ENCODE measurements around the gene WDR89. TPM values are rescaled to one million over a fixed set of nuclear protein-coding genes. Genes with fewer than 3 reads are reported as not detected.
"Not testable (repeated sequence)": the region's sequence is repeated elsewhere in the genome, so short reads cannot be mapped to it uniquely, and the experiment has no call there.

The WDR89 gene
- total RNA-seq, 2 donors from 2014 or later = 2.6 to 7.3 TPM

GRCh38 chr14:63594455-63595372, 47.0 kb downstream of the WDR89 start:
- no peaks in the 10 kb centered on the region for H3K4me1 ChIP-seq
- no peak for DNase-seq
- H3K27me3 ChIP-seq = no peaks in the 10 kb centered on the region
- no peak for TF ChIP-seq POLR2A (IDR thresholded peaks at IDR 0.05)
- no peak for TF ChIP-seq CTCF (IDR thresholded peaks at IDR 0.05)
- H3K4me3 ChIP-seq = no peak overlapping the region
- whole genome bisulfite sequencing, 2 donors = 93 to 98% methylated on average over 23 to 47 of the region's 53 CpGs
- H3K9me3 ChIP-seq = peaks cover 0 to 21% (median 0%) of the 10 kb centered on the region in 3 donors
- ATAC-seq = no peak
- H3K27ac ChIP-seq = no peak overlapping the region
- intact Hi-C loops (cut with DNase I) = no loop called here
- H3K36me3 ChIP-seq (replicated peaks in 1 of 2; ENCODE audit: insufficient read depth in 1 of 2, low read depth in 2 of 2) = peaks cover 0 to 9% of the 10 kb centered on the region in 2 donors

- H3K4me1 ChIP-seq; DNase-seq; ATAC-seq; H3K4me3 ChIP-seq; H3K27me3 ChIP-seq; H3K9me3 ChIP-seq; H3K36me3 ChIP-seq (replicated peaks in 1 of 2; ENCODE audit: insufficient read depth in 1 of 2, low read depth in 2 of 2); H3K27ac ChIP-seq; intact Hi-C loops (cut with DNase I): not testable (repeated sequence)
- 68 to 76% methylated on average over 8 of the region's 8 CpGs for WGBS, 2 donors
These were observed 58.6 kb downstream of the WDR89 start for GRCh38 chr14:63583046-63583445.

GRCh38 chr14:63581491-63581890, 60.2 kb downstream of the WDR89 start:
- no peaks in the 10 kb centered on the region for H3K4me1 ChIP-seq
- H3K4me3 ChIP-seq = no peak overlapping the region
- TF ChIP-seq CTCF (IDR thresholded peaks at IDR 0.05) (no peak), POLR2A (IDR thresholded peaks at IDR 0.05) (no peak)
- ATAC-seq (no peak), DNase-seq (no peak)
- H3K36me3 ChIP-seq (replicated peaks in 1 of 2; ENCODE audit: insufficient read depth in 1 of 2, low read depth in 2 of 2) = no peaks in the 10 kb centered on the region
- WGBS, 2 donors = 47 to 53% methylated on average over 4 of the region's 4 CpGs
- no peaks in the 10 kb centered on the region for H3K27me3 ChIP-seq
- no peaks in the 10 kb centered on the region for H3K9me3 ChIP-seq
- H3K27ac ChIP-seq = no peak overlapping the region
- intact Hi-C loops (cut with DNase I) = no loop called here

GRCh38 chr14:63578300-63578699, 63.4 kb downstream of the WDR89 start:
- 92 to 95% methylated on average over 1 of the region's 1 CpG for WGBS, 2 donors
- TF ChIP-seq POLR2A (IDR thresholded peaks at IDR 0.05) (no peak), CTCF (IDR thresholded peaks at IDR 0.05) (no peak)
- Histone ChIP-seq H3K4me3 (no peak overlapping the region), H3K9me3 (no peaks in the 10 kb centered on the region), H3K36me3 (replicated peaks in 1 of 2; ENCODE audit: insufficient read depth in 1 of 2, low read depth in 2 of 2) (no peaks in the 10 kb centered on the region), H3K27ac (no peak overlapping the region), H3K4me1 (no peaks in the 10 kb centered on the region), H3K27me3 (no peaks in the 10 kb centered on the region)
- intact Hi-C loops (cut with DNase I) = no loop called here
- ATAC-seq = no peak
- DNase-seq = no peak

- H3K27me3 ChIP-seq = no peaks in the 10 kb centered on the region
- TF ChIP-seq POLR2A (IDR thresholded peaks at IDR 0.05) = no peak
- TF ChIP-seq CTCF (IDR thresholded peaks at IDR 0.05) = no peak
- ATAC-seq (no peak), DNase-seq (no peak)
- H3K4me3 ChIP-seq = no peak overlapping the region
- H3K36me3 ChIP-seq (replicated peaks in 1 of 2; ENCODE audit: insufficient read depth in 1 of 2, low read depth in 2 of 2) = no peaks in the 10 kb centered on the region
- intact Hi-C loops (cut with DNase I) = no loop called here
- H3K27ac ChIP-seq = no peak overlapping the region
- WGBS, 2 donors = 65 to 67% methylated on average over 4 of the region's 4 CpGs
- no peaks in the 10 kb centered on the region for H3K4me1 ChIP-seq
- no peaks in the 10 kb centered on the region for H3K9me3 ChIP-seq
These were observed 68.1 kb downstream of the WDR89 start for GRCh38 chr14:63573581-63573980.

Data from body of pancreas (tissue), 4 donors.